ENCODE measurements around the gene C6orf58.

- TF ChIP-seq EZH2 (IDR thresholded peaks at IDR 0.05; ENCODE audit: insufficient read depth, poor library complexity, severe bottlenecking) (no peak), EZH2phosphoT487 (IDR thresholded peaks at IDR 0.05; ENCODE audit: insufficient read depth, low read depth) (no peak)
Measured at GRCh38 chr6:127635091-127635490, 58.1 kb downstream of the C6orf58 start.
